Vagina (tissue), 2 donors: ENCODE results near the gene UFM1.

Source experiments
- CTCF ChIP-seq, 3 experiments: fragments of 450-650 bp in 2 of 3; fragments of 200-600 bp in 1 of 3; sonication (generic) in 1 of 3; IDR thresholded peaks; one replicate each; pipeline ENCODE4 v1.5.1; 2017 to 2019; ENCODE audit warnings: antibody characterized with exemption in 3 of 3, mild to moderate bottlenecking in 2 of 3, moderate library complexity in 2 of 3
- POLR2A ChIP-seq, 2 donors: fragments of 450-650 bp; IDR thresholded peaks; one replicate each; pipeline ENCODE4 v1.6.1; 2017; ENCODE audit warnings: antibody characterized with exemption in 2 of 2, mild to moderate bottlenecking in 2 of 2, moderate library complexity in 2 of 2
- POLR2AphosphoS5 ChIP-seq, 2 donors: sonication (generic); formaldehyde crosslinking; IDR thresholded peaks; one replicate each; pipeline ENCODE4 v1.9.0; 2017; ENCODE audit warnings: antibody characterized with exemption in 2 of 2, mild to moderate bottlenecking in 2 of 2, low read depth in 1 of 2; ENCODE audit not compliant: insufficient read depth in 1 of 2

- TF ChIP-seq CTCF (IDR thresholded peaks at IDR 0.05): no peak
- no peak for TF ChIP-seq POLR2A (IDR thresholded peaks at IDR 0.05)
- TF ChIP-seq POLR2AphosphoS5 (IDR thresholded peaks at IDR 0.05; ENCODE audit: insufficient read depth in 1 of 2, low read depth in 1 of 2): no peak
These were observed 41.7 kb downstream of the UFM1 start for GRCh38 chr13:38391341-38391740.
